ENCODE data around the gene BEST4.
"Not testable (repeated sequence)": the region's sequence is repeated elsewhere in the genome, so short reads cannot be mapped to it uniquely, and the experiment has no call there.

BEST4 gene

GRCh38 chr1:44740179-44740617 lies 47.8 kb downstream of the BEST4 start:
- Mint-ChIP-seq H3K4me3 (peak overlapping the region; percentile 89), H3K36me3 (ENCODE audit: low read depth) (peaks cover 14% of the 10 kb centered on the region)

DNA sequence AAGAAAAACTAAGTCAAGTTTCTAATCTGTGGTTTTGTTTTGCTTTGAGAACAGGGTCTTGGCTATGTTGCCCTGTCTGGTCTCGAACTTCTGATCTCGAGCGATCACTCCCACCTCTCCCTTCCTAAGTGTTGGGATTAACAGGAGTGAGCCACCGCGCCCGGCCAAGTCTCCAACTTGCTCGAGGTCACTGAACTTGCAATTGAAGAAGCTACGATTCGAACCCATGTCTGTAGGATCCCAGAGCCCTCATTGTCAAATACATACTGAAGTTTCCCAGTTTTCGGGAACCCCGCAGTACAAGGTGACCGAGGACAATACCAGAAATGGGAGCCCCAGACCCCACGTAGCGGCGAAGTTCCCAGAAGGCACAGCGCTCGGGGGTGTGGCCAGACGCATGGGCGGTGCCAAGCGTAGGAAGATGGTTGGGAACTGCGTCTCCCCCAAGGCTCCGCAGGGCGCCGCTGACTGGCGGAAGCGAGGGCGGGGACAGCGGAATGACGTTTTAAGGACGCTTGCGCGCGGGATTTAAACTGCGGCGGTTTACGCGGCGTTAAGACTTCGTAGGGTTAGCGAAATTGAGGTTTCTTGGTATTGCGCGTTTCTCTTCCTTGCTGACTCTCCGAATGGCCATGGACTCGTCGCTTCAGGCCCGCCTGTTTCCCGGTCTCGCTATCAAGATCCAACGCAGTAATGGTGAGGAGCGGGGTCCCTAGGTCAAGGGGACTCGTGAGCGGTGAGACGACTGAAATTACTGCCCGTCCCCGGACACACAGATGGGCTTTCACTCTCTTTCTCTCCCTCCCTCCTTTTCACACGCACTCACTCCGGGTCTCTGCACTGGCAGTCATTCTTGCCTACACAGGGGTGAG lies 48.4 kb downstream of the BEST4 start, which contains the start of gene KIF2C:
KIF2C (plus strand) TSS at position 531 of the 872 bp plus-strand sequence; CDS start at position 627, 96 bp downstream.
- Mint-ChIP-seq H3K27me3 (ENCODE audit: low read depth) (no peaks in the 10 kb centered on the region), H3K9me3 (no peaks in the 10 kb centered on the region), H3K36me3 (ENCODE audit: low read depth) (peaks cover 13% of the 10 kb centered on the region)

More at GRCh38 chr1:44740179-44740617, 47.8 kb downstream of the BEST4 start:
- H3K4me1 Mint-ChIP-seq (ENCODE audit: low read depth) = peaks cover 29% of the 10 kb centered on the region
- H3K27me3 Mint-ChIP-seq (ENCODE audit: low read depth) = no peaks in the 10 kb centered on the region
- H3K9me3 Mint-ChIP-seq = no peaks in the 10 kb centered on the region
- H3K27ac Mint-ChIP-seq = peak overlapping the region; percentile 83

GRCh38 chr1:44738953-44739306 lies 49.0 kb downstream of the BEST4 start:
- H3K27me3 Mint-ChIP-seq (ENCODE audit: low read depth); H3K9me3 Mint-ChIP-seq: not testable (repeated sequence)
- Mint-ChIP-seq H3K27ac (peak overlapping the region; percentile 83), H3K4me1 (ENCODE audit: low read depth) (peaks cover 22% of the 10 kb centered on the region), H3K4me3 (peak overlapping the region; percentile 89), H3K36me3 (ENCODE audit: low read depth) (peaks cover 13% of the 10 kb centered on the region)

More for the DNA sequence above, 48.4 kb downstream of the BEST4 start, which contains the start of gene KIF2C:
- H3K4me3 Mint-ChIP-seq = peak within 1 kb of the TSS; percentile 89
- peaks cover 26% of the 10 kb centered on the region for H3K4me1 Mint-ChIP-seq (ENCODE audit: low read depth)
- H3K27ac Mint-ChIP-seq = peak within 1 kb of the TSS; percentile 83

GRCh38 chr1:44735992-44736391 lies 52.0 kb downstream of the BEST4 start:
- Mint-ChIP-seq H3K4me3 (no peak overlapping the region), H3K4me1 (ENCODE audit: low read depth) (peaks cover 15% of the 10 kb centered on the region), H3K36me3 (ENCODE audit: low read depth) (peaks cover 1% of the 10 kb centered on the region), H3K27me3 (ENCODE audit: low read depth) (no peaks in the 10 kb centered on the region), H3K9me3 (no peaks in the 10 kb centered on the region), H3K27ac (no peak overlapping the region)

DNA sequence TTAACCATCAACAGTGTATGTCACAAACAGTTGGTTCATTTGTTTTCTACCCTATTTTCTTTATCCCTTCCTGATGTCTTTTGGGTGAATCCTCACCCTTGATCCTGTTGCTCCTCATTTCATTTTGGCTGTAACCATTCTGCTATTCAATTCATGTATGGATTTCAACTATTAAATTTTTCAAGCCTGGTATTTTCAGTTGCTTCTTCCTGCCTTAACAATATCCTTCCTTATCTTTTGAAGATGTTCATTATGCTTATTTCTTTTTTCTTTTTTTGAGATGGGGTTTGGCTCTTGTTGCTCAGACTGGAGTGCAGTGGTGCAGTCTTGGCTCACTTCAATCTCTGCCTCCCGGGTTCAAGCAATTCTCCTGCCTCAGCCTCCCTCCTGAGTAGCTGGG lies 54.2 kb downstream of the BEST4 start:
- Mint-ChIP-seq H3K36me3 (ENCODE audit: low read depth) (no peaks in the 10 kb centered on the region), H3K9me3 (no peaks in the 10 kb centered on the region), H3K4me1 (ENCODE audit: low read depth) (peaks cover 16% of the 10 kb centered on the region), H3K27me3 (ENCODE audit: low read depth) (no peaks in the 10 kb centered on the region), H3K27ac (no peak overlapping the region), H3K4me3 (no peak overlapping the region)
